Central memory CD8-positive, alpha-beta T cell (primary cell): ENCODE results near the gene NKX2-3.
A peak's percentile ranks its signal among the peaks of the same experiment; 100 is the strongest.

Experiments
- ATAC-seq: fragments of 150-1000 bp; cut with Tn5 transposase; replicated peaks from 2 replicates; pipeline ENCODE4 v1.10.0; 2022; ENCODE audit warnings: mild to moderate bottlenecking, moderate FRiP score, moderate number of reproducible peaks; ENCODE audit not compliant: poor library complexity, severe bottlenecking; ENCODE audit errors: extremely low read depth
- DNase-seq, 2 donors: peaks; one replicate each; pipeline ENCODE4 v3.0.0; 2021; ENCODE audit warnings: low spot score in 2 of 2
- H3K27ac Mint-ChIP-seq: one replicate; pipeline ENCODE4 v1.8.0; 2022; ENCODE audit warnings: low read depth, mild to moderate bottlenecking, moderate library complexity, mixed read lengths
- H3K27me3 Mint-ChIP-seq: one replicate; pipeline ENCODE4 v1.8.0; 2022; ENCODE audit warnings: mixed read lengths
- H3K36me3 Mint-ChIP-seq: one replicate; pipeline ENCODE4 v1.8.0; 2022; ENCODE audit warnings: mild to moderate bottlenecking, moderate library complexity, mixed read lengths; ENCODE audit not compliant: insufficient read depth
- H3K4me1 Mint-ChIP-seq: one replicate; pipeline ENCODE4 v1.8.0; 2022; ENCODE audit warnings: mixed read lengths
- H3K4me3 Mint-ChIP-seq: one replicate; pipeline ENCODE4 v1.8.0; 2022; ENCODE audit warnings: mild to moderate bottlenecking, moderate library complexity, mixed read lengths
- H3K9me3 Mint-ChIP-seq: one replicate; pipeline ENCODE4 v1.8.0; 2022; ENCODE audit warnings: mixed read lengths

NKX2-3 gene

GRCh38 chr10:99521765-99522469 lies 10.8 kb upstream of the NKX2-3 start:
- no peak overlapping the region for H3K27ac Mint-ChIP-seq
- no peaks in the 10 kb centered on the region for H3K9me3 Mint-ChIP-seq
- peaks cover 93% of the 10 kb centered on the region for H3K27me3 Mint-ChIP-seq
- H3K4me1 Mint-ChIP-seq: peaks cover 5% of the 10 kb centered on the region
- ATAC-seq: no peak
- H3K4me3 Mint-ChIP-seq: no peak overlapping the region
- no peak for DNase-seq
- peaks cover 1% of the 10 kb centered on the region for H3K36me3 Mint-ChIP-seq

- peaks cover 90% of the 10 kb centered on the region for H3K27me3 Mint-ChIP-seq
- peaks cover 1% of the 10 kb centered on the region for H3K36me3 Mint-ChIP-seq
- DNase-seq: no peak
- H3K4me1 Mint-ChIP-seq: peaks cover 5% of the 10 kb centered on the region
- no peak for ATAC-seq
- no peaks in the 10 kb centered on the region for H3K9me3 Mint-ChIP-seq
- H3K27ac Mint-ChIP-seq: no peak overlapping the region
- peak overlapping the region; percentile 40 for H3K4me3 Mint-ChIP-seq
Observed at GRCh38 chr10:99522470-99523250, 10.1 kb upstream of the NKX2-3 start.

GRCh38 chr10:99523251-99523773 lies 9.4 kb upstream of the NKX2-3 start:
- Mint-ChIP-seq H3K27me3 (peaks cover 89% of the 10 kb centered on the region), H3K36me3 (peaks cover 1% of the 10 kb centered on the region), H3K9me3 (no peaks in the 10 kb centered on the region), H3K4me3 (peak overlapping the region; percentile 40), H3K4me1 (peaks cover 5% of the 10 kb centered on the region), H3K27ac (no peak overlapping the region)
- ATAC-seq (no peak), DNase-seq (no peak)

GRCh38 chr10:99524050-99524666 lies 8.6 kb upstream of the NKX2-3 start:
- Mint-ChIP-seq H3K36me3 (peaks cover 1% of the 10 kb centered on the region), H3K27ac (no peak overlapping the region), H3K4me3 (no peak overlapping the region), H3K4me1 (peaks cover 5% of the 10 kb centered on the region), H3K9me3 (no peaks in the 10 kb centered on the region), H3K27me3 (peaks cover 89% of the 10 kb centered on the region)
- ATAC-seq: no peak
- no peak for DNase-seq

- no peak overlapping the region for H3K27ac Mint-ChIP-seq
- ATAC-seq: no peak
- H3K27me3 Mint-ChIP-seq: peaks cover 89% of the 10 kb centered on the region
- H3K9me3 Mint-ChIP-seq: no peaks in the 10 kb centered on the region
- DNase-seq: no peak
- peaks cover 1% of the 10 kb centered on the region for H3K36me3 Mint-ChIP-seq
- no peak overlapping the region for H3K4me3 Mint-ChIP-seq
- peaks cover 5% of the 10 kb centered on the region for H3K4me1 Mint-ChIP-seq
Observed at GRCh38 chr10:99524736-99525380, 7.9 kb upstream of the NKX2-3 start.

GRCh38 chr10:99525897-99526296 lies 6.8 kb upstream of the NKX2-3 start:
- peaks cover 89% of the 10 kb centered on the region for H3K27me3 Mint-ChIP-seq
- peaks cover 1% of the 10 kb centered on the region for H3K36me3 Mint-ChIP-seq
- ATAC-seq: no peak
- H3K27ac Mint-ChIP-seq: no peak overlapping the region
- no peak for DNase-seq
- no peaks in the 10 kb centered on the region for H3K9me3 Mint-ChIP-seq
- peaks cover 12% of the 10 kb centered on the region for H3K4me1 Mint-ChIP-seq
- H3K4me3 Mint-ChIP-seq: no peak overlapping the region

GRCh38 chr10:99526861-99527504 lies 5.8 kb upstream of the NKX2-3 start:
- Mint-ChIP-seq H3K27ac (no peak overlapping the region), H3K27me3 (peaks cover 97% of the 10 kb centered on the region), H3K4me1 (peaks cover 12% of the 10 kb centered on the region), H3K9me3 (no peaks in the 10 kb centered on the region), H3K4me3 (no peak overlapping the region), H3K36me3 (peaks cover 3% of the 10 kb centered on the region)
- DNase-seq (no peak), ATAC-seq (no peak)

- Mint-ChIP-seq H3K9me3 (no peaks in the 10 kb centered on the region), H3K27me3 (peaks cover 97% of the 10 kb centered on the region), H3K4me1 (peaks cover 12% of the 10 kb centered on the region), H3K27ac (no peak overlapping the region), H3K36me3 (peaks cover 3% of the 10 kb centered on the region), H3K4me3 (no peak overlapping the region)
- ATAC-seq: no peak
- DNase-seq: no peak
Observed at GRCh38 chr10:99527526-99528493, 4.9 kb upstream of the NKX2-3 start.

- no peak overlapping the region for H3K4me3 Mint-ChIP-seq
- H3K9me3 Mint-ChIP-seq: no peaks in the 10 kb centered on the region
- DNase-seq (no peak), ATAC-seq (no peak)
- H3K27ac Mint-ChIP-seq: no peak overlapping the region
- H3K27me3 Mint-ChIP-seq: peaks cover 97% of the 10 kb centered on the region
- peaks cover 6% of the 10 kb centered on the region for H3K4me1 Mint-ChIP-seq
- H3K36me3 Mint-ChIP-seq: peaks cover 2% of the 10 kb centered on the region
Observed at GRCh38 chr10:99528494-99529441, 4.0 kb upstream of the NKX2-3 start.

- DNase-seq: no peak
- Mint-ChIP-seq H3K36me3 (peaks cover 2% of the 10 kb centered on the region), H3K9me3 (no peaks in the 10 kb centered on the region), H3K27me3 (peaks cover 97% of the 10 kb centered on the region), H3K4me1 (peaks cover 6% of the 10 kb centered on the region), H3K27ac (no peak overlapping the region), H3K4me3 (peak overlapping the region; percentile 41)
- ATAC-seq: no peak
Observed at GRCh38 chr10:99529591-99530107, 3.1 kb upstream of the NKX2-3 start.
